Neural progenitor cell (in vitro differentiated cells): ENCODE results near the gene IFIH1. TPM values are rescaled to one million over a fixed set of nuclear protein-coding genes. Genes with fewer than 3 reads are reported as not detected.

Experiments
- DNase-seq: peaks from one replicate; pipeline ENCODE4 v3.0.0-alpha.2; 2016; ENCODE audit warnings: low spot score
- H2AFZ ChIP-seq: fragments of 200-600 bp; sonication (generic); replicated peaks from 2 replicates; pipeline ENCODE4 v1.6.1; 2016; ENCODE audit warnings: antibody characterized with exemption
- H3F3A ChIP-seq: fragments of 200-600 bp; sonication (generic); 2 replicates; pipeline ENCODE4 v1.6.1; 2016; ENCODE audit warnings: antibody characterized with exemption, low read depth
- H3K27ac ChIP-seq: fragments of 200-600 bp; sonication (generic); 2 replicates; pipeline ENCODE4 v1.5.1; 2016; ENCODE audit warnings: mild to moderate bottlenecking
- H3K27me3 ChIP-seq: fragments of 200-600 bp; sonication (generic); 2 replicates; pipeline ENCODE4 v1.6.1; 2016; ENCODE audit warnings: mild to moderate bottlenecking, moderate library complexity
- H3K36me3 ChIP-seq: fragments of 200-600 bp; sonication (generic); 2 replicates; pipeline ENCODE4 v1.5.1; 2016
- H3K4me1 ChIP-seq: fragments of 200-600 bp; sonication (generic); 2 replicates; pipeline ENCODE4 v1.6.1; 2016; ENCODE audit warnings: mixed run types
- H3K4me2 ChIP-seq: fragments of 200-600 bp; sonication (generic); 2 replicates; pipeline ENCODE4 v1.6.1; 2016
- H3K4me3 ChIP-seq: fragments of 200-600 bp; sonication (generic); 2 replicates; pipeline ENCODE4 v1.5.1; 2016
- H3K79me2 ChIP-seq: fragments of 200-600 bp; sonication (generic); 2 replicates; pipeline ENCODE4 v1.6.1; 2016; ENCODE audit warnings: low read depth
- H3K9ac ChIP-seq: fragments of 200-600 bp; sonication (generic); 2 replicates; pipeline ENCODE4 v1.6.1; 2016
- H3K9me3 ChIP-seq: fragments of 200-600 bp; sonication (generic); 2 replicates; pipeline ENCODE4 v1.5.1; 2016; ENCODE audit warnings: low read depth
- H4K20me1 ChIP-seq: fragments of 200-600 bp; sonication (generic); 2 replicates; pipeline ENCODE4 v1.6.1; 2016; ENCODE audit warnings: low read depth
- H3K27ac Mint-ChIP-seq: 3 replicates; pipeline ENCODE4 v1.8.0; 2021; ENCODE audit warnings: mixed read lengths
- H3K27me3 Mint-ChIP-seq: 2 replicates; pipeline ENCODE4 v1.8.0; 2022; ENCODE audit warnings: low read depth, mild to moderate bottlenecking, inconsistent platforms, moderate library complexity, mixed read lengths; ENCODE audit not compliant: insufficient read depth
- H3K36me3 Mint-ChIP-seq: 3 replicates; pipeline ENCODE4 v1.8.0; 2021; ENCODE audit warnings: mixed read lengths
- H3K4me1 Mint-ChIP-seq: 3 replicates; pipeline ENCODE4 v1.8.0; 2021; ENCODE audit warnings: mixed read lengths
- H3K4me3 Mint-ChIP-seq: 3 replicates; pipeline ENCODE4 v1.8.0; 2021; ENCODE audit warnings: mild to moderate bottlenecking, moderate library complexity, mixed read lengths
- H3K9me3 Mint-ChIP-seq: 3 replicates; pipeline ENCODE4 v1.8.0; 2020; ENCODE audit warnings: mixed read lengths
- CTCF ChIP-seq: fragments of 200-600 bp; sonication (generic); IDR thresholded peaks from 2 replicates; pipeline ENCODE4 v1.5.1; 2017; ENCODE audit warnings: antibody characterized with exemption, mild to moderate bottlenecking
- EZH2 ChIP-seq: fragments of 200-600 bp; sonication (generic); IDR thresholded peaks from 2 replicates; pipeline ENCODE4 v1.6.1; 2017; ENCODE audit warnings: antibody characterized with exemption, mild to moderate bottlenecking, moderate library complexity
- EZH2phosphoT487 ChIP-seq: fragments of 200-600 bp; sonication (generic); IDR thresholded peaks from 2 replicates; pipeline ENCODE4 v1.6.1; 2017; ENCODE audit warnings: antibody characterized with exemption
- total RNA-seq: library from RNA; depleted of rRNA; stranded (reverse); fragments of >200 nt; gene quantifications from 2 replicates; pipeline ENCODE4 v1.2.3, GENCODE V29; 2015; ENCODE audit warnings: low replicate concordance

IFIH1 gene
- total RNA-seq, 1 donor from 2014 or later, result 0.79 TPM

DNA sequence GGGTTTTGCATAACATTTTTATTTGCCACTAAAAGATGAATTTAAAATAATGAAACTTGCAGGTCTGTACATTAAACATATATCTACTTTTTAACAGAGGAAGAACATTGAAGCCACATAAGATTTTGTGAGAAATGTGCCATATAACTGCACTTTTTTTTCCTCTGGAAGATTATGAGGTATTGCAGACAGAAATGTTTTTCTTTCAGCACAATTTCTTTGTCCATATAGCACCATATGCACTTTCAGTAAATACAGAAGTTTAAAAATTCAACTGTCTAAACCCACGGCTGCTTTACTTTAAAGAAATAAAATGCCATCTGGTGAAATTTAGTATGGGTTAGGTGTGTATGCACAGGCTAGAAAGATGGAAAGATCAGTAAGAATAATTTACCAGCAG is 74.8 kb downstream of the IFIH1 start:
- H3K27ac ChIP-seq, result no peak overlapping the region
- TF ChIP-seq EZH2phosphoT487 (no peak), EZH2 (no peak), CTCF (no peak)
- no peaks in the 10 kb centered on the region for H3K27me3 ChIP-seq
- H2AFZ ChIP-seq, result no peak overlapping the region
- H3F3A ChIP-seq, result no peaks in the 10 kb centered on the region
- DNase-seq, result no peak
- peaks cover 8% of the 10 kb centered on the region for H3K4me1 Mint-ChIP-seq
- no peaks in the 10 kb centered on the region for H3K79me2 ChIP-seq
- no peaks in the 10 kb centered on the region for H3K36me3 ChIP-seq
- no peak overlapping the region for H3K4me2 ChIP-seq
- H3K36me3 Mint-ChIP-seq, result no peaks in the 10 kb centered on the region
- H3K9me3 Mint-ChIP-seq, result no peaks in the 10 kb centered on the region
- H3K9me3 ChIP-seq, result no peaks in the 10 kb centered on the region
- no peak overlapping the region for H3K4me3 ChIP-seq
- peak overlapping the region; percentile 61 for H3K27ac Mint-ChIP-seq
- no peaks in the 10 kb centered on the region for H3K27me3 Mint-ChIP-seq
- H4K20me1 ChIP-seq, result no peaks in the 10 kb centered on the region
- H3K4me1 ChIP-seq, result peaks cover 11% of the 10 kb centered on the region
- H3K4me3 Mint-ChIP-seq, result no peak overlapping the region
- no peak overlapping the region for H3K9ac ChIP-seq

- no peaks in the 10 kb centered on the region for H3K79me2 ChIP-seq
- H3K36me3 Mint-ChIP-seq, result no peaks in the 10 kb centered on the region
- H3K9me3 ChIP-seq, result no peaks in the 10 kb centered on the region
- no peaks in the 10 kb centered on the region for H3K36me3 ChIP-seq
- no peak within 1 kb of the TSS for H3K4me3 ChIP-seq
- H3K27me3 ChIP-seq, result no peaks in the 10 kb centered on the region
- peak within 1 kb of the TSS; percentile 12 for H2AFZ ChIP-seq
- no peak within 1 kb of the TSS for H3K9ac ChIP-seq
- H3K4me2 ChIP-seq, result peak within 1 kb of the TSS; percentile 5
- H3K4me1 Mint-ChIP-seq, result peaks cover 8% of the 10 kb centered on the region
- H3F3A ChIP-seq, result no peaks in the 10 kb centered on the region
- H3K27me3 Mint-ChIP-seq, result no peaks in the 10 kb centered on the region
- no peaks in the 10 kb centered on the region for H3K9me3 Mint-ChIP-seq
- DNase-seq, result peak; percentile 44
- peak within 1 kb of the TSS; percentile 24 for H3K27ac ChIP-seq
- peaks cover 11% of the 10 kb centered on the region for H3K4me1 ChIP-seq
- no peaks in the 10 kb centered on the region for H4K20me1 ChIP-seq
- peak within 1 kb of the TSS; percentile 88 for H3K27ac Mint-ChIP-seq
- TF ChIP-seq EZH2phosphoT487 (no peak), CTCF (no peak), EZH2 (no peak)
- peak within 1 kb of the TSS; percentile 46 for H3K4me3 Mint-ChIP-seq
These were observed 75.2 kb downstream of the IFIH1 start, which contains the start of gene FAP for GRCh38 chr2:162243294-162243693. Gene FAP, minus strand, starts transcription at chr2:162243445. Its CDS starts 118 bp downstream, at chr2:162243327.

- Histone ChIP-seq H3K9me3 (no peaks in the 10 kb centered on the region), H3K36me3 (no peaks in the 10 kb centered on the region), H3K79me2 (no peaks in the 10 kb centered on the region), H3K4me2 (peak overlapping the region; percentile 5), H3K27me3 (no peaks in the 10 kb centered on the region), H2AFZ (no peak overlapping the region), H3F3A (no peaks in the 10 kb centered on the region), H3K4me3 (no peak overlapping the region), H4K20me1 (no peaks in the 10 kb centered on the region), H3K4me1 (peaks cover 11% of the 10 kb centered on the region), H3K9ac (no peak overlapping the region), H3K27ac (peak overlapping the region; percentile 24)
- Mint-ChIP-seq H3K27me3 (no peaks in the 10 kb centered on the region), H3K36me3 (no peaks in the 10 kb centered on the region), H3K4me3 (peak overlapping the region; percentile 46), H3K27ac (peak overlapping the region; percentile 88), H3K4me1 (peaks cover 8% of the 10 kb centered on the region), H3K9me3 (no peaks in the 10 kb centered on the region)
- no peak for TF ChIP-seq EZH2
- no peak for TF ChIP-seq CTCF
- peak; percentile 41 for DNase-seq
These were observed 75.8 kb downstream of the IFIH1 start for GRCh38 chr2:162242586-162243280.
